NCI-H1930 (cell line): ENCODE results near the gene TSSC4.
A peak's percentile ranks its signal among the peaks of the same experiment; 100 is the strongest.

Source experiments
- DNase-seq, 2 experiments: peaks; one replicate each; lab custom pipeline; 2025; lab: John Stamatoyannopoulos, UW

Gene TSSC4

GRCh38 chr11:2369320-2369719 is 31.2 kb upstream of the TSSC4 start:
- DNase-seq: no peak

- DNase-seq: no peak
These were observed 30.7 kb upstream of the TSSC4 start for GRCh38 chr11:2369896-2370295.

DNA sequence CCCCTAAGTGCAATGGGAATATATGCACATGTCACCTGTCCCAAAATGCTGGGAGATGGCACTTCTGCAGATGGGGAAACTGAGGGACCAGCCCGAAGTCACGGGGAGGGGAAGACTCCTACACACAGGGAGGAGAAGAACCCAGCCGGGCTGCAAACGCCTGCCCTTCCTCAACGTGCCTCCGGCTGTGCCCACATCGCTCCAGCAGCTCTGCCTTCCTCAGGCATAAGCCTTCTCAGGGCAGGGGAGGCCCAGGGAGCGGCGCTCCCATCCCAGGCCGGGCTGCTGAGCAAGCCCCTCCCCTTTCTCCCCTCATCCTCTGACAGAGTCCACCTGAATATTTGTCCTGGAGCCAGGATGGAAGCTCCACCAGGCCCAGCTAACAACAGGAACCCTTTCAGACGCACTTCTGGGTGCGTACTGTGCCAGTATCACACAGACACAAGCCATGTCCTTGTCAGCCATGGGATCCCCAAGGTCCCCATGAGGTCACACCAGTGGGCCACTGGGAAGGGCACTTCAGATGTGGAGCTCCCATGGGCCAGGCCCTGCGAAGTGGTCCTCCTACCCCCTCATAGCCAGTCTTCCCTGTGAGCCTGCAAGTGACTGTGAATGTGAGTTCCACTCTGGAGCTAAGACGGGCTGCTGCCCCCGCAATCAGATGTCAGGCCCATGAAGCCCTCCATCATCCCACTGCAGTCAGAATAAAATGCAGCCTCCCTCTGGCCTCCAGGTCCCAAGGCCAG is 25.9 kb upstream of the TSSC4 start:
- no peak for DNase-seq

- DNase-seq: no peak
These were observed 25.2 kb upstream of the TSSC4 start for GRCh38 chr11:2375341-2375853.

- DNase-seq: no peak
These were observed 24.5 kb upstream of the TSSC4 start for GRCh38 chr11:2375964-2376551.

DNA sequence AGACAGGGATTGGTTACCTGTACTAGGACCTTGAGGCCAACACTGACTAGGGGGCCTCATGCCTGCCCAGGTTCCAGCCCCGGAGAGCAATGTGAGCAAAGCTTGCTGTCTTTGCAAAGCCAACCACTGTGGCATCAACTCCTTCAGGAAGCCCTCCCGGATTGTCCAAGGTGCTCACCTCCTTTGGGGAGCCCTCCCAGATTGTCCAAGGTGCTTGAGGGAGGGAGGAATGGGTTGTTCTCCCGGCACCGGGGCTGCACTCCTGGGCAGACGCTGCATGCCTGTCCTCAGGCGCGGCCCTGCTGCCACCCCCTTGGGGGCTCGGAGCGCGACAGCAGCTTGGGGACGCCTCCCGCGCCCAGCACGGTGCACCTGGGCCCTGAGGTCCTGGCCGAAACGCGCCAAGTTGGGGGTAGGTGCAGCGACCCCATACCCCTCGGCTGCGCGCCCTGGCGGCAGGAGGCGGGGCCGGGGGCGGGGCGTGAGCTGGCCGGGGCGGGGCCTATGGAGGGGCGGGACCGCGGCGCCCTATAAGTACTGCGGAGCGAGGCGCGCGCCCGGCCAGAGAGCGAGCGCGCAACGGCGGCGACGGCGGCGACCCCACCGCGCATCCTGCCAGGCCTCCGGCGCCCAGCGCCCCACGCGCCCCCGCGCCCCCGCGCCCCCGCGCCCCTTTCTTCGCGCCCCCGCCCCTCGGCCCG is 23.6 kb upstream of the TSSC4 start, which contains the start of gene CD81:
Gene CD81, plus strand, starts transcription at position 560 of the 701 bp plus-strand sequence. CDS start 240 bp downstream, outside the sequence.
- peak in 1 of 2 experiments; percentile 39 for DNase-seq

GRCh38 chr11:2377511-2378443 is 22.8 kb upstream of the TSSC4 start:
- DNase-seq: peak; percentile 33 to 51

GRCh38 chr11:2378527-2379210 is 21.9 kb upstream of the TSSC4 start:
- DNase-seq: no peak

DNA sequence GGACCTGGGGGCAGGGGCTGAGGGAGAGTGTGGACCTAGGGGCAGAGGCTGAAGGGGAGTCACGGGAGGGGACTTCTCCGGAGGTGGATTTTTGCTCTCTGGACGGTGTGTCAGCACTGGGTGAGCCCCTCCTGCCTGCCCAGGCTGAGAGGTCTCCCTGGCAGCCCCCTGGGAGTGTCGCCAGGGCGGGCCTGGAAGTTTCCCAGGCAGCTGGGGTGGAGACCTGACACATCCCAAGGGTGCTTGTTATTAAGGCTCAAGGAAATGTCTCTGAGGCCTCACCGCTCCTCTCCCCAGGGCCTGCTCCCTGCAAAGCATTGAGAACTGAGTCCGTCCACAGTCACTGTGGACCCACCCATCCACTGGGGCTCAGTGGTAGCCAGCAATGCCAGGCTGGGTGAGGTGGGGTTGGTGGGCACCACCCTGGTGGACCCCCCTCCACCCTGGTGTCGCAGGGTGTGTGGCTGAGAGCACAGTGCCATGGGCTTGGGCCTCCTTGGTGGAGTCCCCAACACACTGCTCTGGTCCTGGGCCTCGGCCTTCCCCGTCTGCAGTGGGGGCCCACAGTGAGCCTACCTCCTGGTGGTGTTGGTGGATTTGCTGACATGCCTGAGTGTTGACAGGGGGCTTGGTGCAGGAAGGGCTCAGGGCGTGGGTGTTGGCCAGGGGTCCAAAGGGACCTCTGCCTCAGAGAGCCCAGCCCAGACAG is 20.9 kb upstream of the TSSC4 start:
- DNase-seq: no peak

GRCh38 chr11:2380396-2380795 is 20.2 kb upstream of the TSSC4 start:
- DNase-seq: no peak

DNA sequence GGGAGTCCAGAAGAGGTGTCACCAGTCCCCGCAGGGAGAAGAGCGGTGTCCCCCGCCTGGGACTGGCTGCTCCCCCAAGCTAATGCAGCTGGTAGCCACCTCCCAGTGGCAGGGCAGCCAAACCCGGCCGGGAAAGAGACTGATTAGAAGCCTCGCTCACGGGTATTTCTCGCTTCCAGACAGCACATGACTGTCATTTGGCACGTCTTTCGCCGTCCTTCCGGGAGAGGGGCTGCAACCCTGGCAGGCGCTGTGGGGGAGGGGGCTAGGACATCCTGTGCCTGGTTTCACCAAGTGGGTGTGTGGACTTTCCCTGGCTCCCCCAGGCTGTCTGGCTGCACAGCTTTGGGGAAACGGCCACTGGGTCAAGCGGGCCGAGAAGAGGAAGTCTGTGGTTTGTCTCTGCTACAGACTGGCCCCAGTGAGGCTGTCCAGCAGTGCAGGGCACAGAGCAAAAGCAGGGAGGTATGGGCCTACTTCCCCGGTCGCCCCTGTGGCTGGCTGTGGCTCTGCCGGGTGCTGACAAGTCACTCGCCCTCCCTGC is 19.7 kb upstream of the TSSC4 start:
- DNase-seq: no peak

GRCh38 chr11:2381494-2382128 is 18.9 kb upstream of the TSSC4 start:
- DNase-seq: no peak

DNA sequence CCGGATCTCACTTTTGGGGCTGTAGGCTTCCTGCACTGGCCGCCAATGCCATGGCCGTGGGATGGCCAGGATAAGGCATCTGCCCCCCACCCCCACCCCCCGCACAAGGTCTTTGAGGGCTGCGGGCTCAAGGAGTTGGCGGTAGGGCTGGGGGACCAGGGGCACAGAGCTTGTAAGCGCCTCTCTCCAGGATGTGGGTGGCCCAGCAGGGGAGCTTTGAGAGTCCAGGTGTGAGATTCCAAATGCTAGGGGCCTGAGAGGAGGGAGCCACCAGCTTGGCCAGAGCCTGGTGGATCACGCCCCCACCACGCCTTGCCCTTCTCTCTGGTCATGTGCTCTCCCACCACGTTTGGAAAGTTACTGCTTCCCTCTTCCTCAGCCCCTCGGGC is 18.4 kb upstream of the TSSC4 start:
- no peak for DNase-seq

- no peak for DNase-seq
These were observed 17.4 kb upstream of the TSSC4 start for GRCh38 chr11:2382936-2383851.

GRCh38 chr11:2383852-2384804 is 16.4 kb upstream of the TSSC4 start:
- no peak for DNase-seq

DNA sequence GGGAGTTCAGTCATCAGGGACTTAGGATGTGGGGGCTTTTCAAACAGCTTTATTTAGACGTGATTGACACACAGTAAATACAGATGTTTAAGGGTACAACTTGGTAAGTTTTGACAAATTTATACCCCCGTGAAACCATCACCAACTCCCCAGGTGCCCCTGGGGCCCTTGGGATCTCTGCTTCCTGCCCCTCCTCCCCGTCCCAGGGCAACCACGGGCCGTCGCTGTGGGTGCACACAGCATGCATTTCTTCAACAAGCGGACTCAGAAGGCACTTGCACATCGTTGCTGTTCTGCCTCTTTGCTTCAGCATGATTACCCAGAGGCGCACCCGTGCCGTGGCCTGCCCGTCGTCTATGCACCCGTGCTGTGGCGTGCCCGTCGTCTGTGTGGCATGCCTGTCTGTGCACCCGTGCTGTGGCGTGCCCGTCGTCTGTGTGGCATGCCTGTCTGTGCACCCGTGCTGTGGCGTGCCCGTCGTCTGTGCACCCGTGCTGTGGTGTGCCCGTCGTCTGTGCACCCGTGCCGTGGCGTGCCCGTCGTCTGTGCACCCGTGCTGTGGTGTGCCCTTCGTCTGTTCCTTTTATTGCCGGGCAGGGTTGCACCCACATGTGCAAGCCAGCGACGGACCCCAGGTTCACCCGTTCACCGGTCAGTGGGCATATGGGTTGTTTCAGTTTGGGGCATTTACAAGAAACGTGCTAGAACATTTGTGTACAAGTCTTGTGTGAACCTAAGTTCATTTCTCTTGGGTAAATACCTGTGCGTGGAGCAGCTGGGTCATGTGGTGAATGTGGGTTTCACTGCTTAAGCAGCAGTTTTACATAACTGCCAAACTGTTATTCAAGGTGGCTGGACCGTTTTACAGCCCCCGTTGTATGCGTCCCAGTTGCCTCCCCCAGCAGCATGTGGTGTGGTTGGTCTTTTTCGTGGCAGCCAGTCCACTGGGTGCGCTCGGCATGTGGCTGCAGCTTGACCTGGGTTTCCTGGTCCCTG is 15.1 kb upstream of the TSSC4 start:
- DNase-seq: no peak
